ENCODE results near the gene SH3GLB2. TPM values are rescaled to one million over a fixed set of nuclear protein-coding genes. Genes with fewer than 3 reads are reported as not detected.

Gene SH3GLB2
- total and polyA plus RNA-seq, 10 of the 15 experiments (the other 5 are each of a cell fraction or from before 2014, with no cell fraction given) = 0.21 to 61.3 (median 30.8) TPM

GRCh38 chr9:129075996-129076639 is 48.0 kb upstream of the SH3GLB2 start (continued):
- TF ChIP-seq MTA3 (IDR thresholded peaks at IDR 0.05; ENCODE audit: borderline replicate concordance, low read length) = no peak

GRCh38 chr9:129074106-129074505 is 46.0 kb upstream of the SH3GLB2 start:
- no TSS peak for BruUV-seq (replicated peaks)
- no peak for FAIRE-seq
- intact Hi-C loops (cut with micrococcal nuclease; ENCODE audit: unreplicated experiment) = no loop called here
- ATAC-seq = no peak
- in situ Hi-C loops (cut with MboI) = no loop called here
- POLR2A ChIA-PET = interaction anchor here (0.6 kb wide), 2 partner anchors 100 to 228 kb away, joined by 3 to 4 read pairs; no protein-coding TSS in a partner anchor
- Histone ChIP-seq H3K36me3 (ENCODE audit: control insufficient read depth in 2 of 2, insufficient read depth in 2 of 2, low read length in 1 of 2) (no peaks in the 10 kb centered on the region), H4K20me1 (ENCODE audit: control insufficient read depth, insufficient read depth) (no peaks in the 10 kb centered on the region), H2AFZ (ENCODE audit: control insufficient read depth, low read depth, low read length) (no peak overlapping the region), H3K9me3 (replicated peaks; ENCODE audit: control insufficient read depth, insufficient read depth, low read length) (no peaks in the 10 kb centered on the region), H3K4me3 (no peak overlapping the region), H3K4me2 (ENCODE audit: control insufficient read depth, insufficient read depth) (no peak overlapping the region), H3K4me1 (ENCODE audit: control insufficient read depth, insufficient read depth, low read length) (peaks cover 6% of the 10 kb centered on the region), H3K9ac (ENCODE audit: control insufficient read depth, insufficient read depth, low read length) (no peak overlapping the region), H3K27me3 (replicated peaks in 1 of 2; ENCODE audit: control insufficient read depth in 2 of 2, insufficient read depth in 2 of 2, low read length in 1 of 2) (no peaks in the 10 kb centered on the region), H3K27ac (ENCODE audit: control insufficient read depth, insufficient read depth) (no peak overlapping the region), H3K79me2 (ENCODE audit: control insufficient read depth, insufficient read depth, low read length) (no peaks in the 10 kb centered on the region)
- no peak for DNase-seq (ENCODE audit: low read depth, low spot score)
- CTCF ChIA-PET = no interaction called here
- no peak for TF ChIP-seq YY1 (IDR thresholded peaks at IDR 0.05; ENCODE audit: low read depth, low read length)
- no peak for TF ChIP-seq USF1 (IDR thresholded peaks at IDR 0.05; ENCODE audit: borderline replicate concordance, extremely low read length, insufficient read depth, low read depth, low read length)
- TF ChIP-seq ZBTB4 (CRISPR knock-in tag; IDR thresholded peaks at IDR 0.05) = no peak
- TF ChIP-seq NFYA (IDR thresholded peaks at IDR 0.05; ENCODE audit: borderline replicate concordance, low read depth, low read length) = no peak
- RAD21 ChIA-PET (ENCODE audit: unreplicated experiment) = no interaction called here
- WGBS (ENCODE audit: insufficient coverage, insufficient replicate concordance, low lambda C conversion rate, missing lambda C conversion rate) = 81% methylated on average over 3 of the region's 3 CpGs
- SMC1A ChIA-PET (ENCODE audit: uncharacterized antibody, unreplicated experiment) = no interaction called here
